ENCODE measurements around the gene HS3ST6. TPM values are rescaled to one million over a fixed set of nuclear protein-coding genes. Genes with fewer than 3 reads are reported as not detected.

Gene HS3ST6
- total RNA-seq, 1 experiment from 2014 or later, result 1.0 TPM

- Mint-ChIP-seq H3K4me1 (peaks cover 9% of the 10 kb centered on the region), H3K27me3 (ENCODE audit: low read depth) (peaks cover 7% of the 10 kb centered on the region; the same call in 1 of the 2 replicates), H3K4me3 (no peak overlapping the region), H3K36me3 (no peaks in the 10 kb centered on the region), H3K9me3 (no peaks in the 10 kb centered on the region), H3K27ac (no peak overlapping the region)
- ATAC-seq (no peak), DNase-seq (ENCODE audit: low spot score) (no peak)
- CTCF ChIA-PET, result interaction anchor here (0.6 to 1.2 kb wide), 3 partner anchors 11 to 24 kb away, joined by 3 to 8 read pairs (median 4); no protein-coding TSS in a partner anchor
- TF ChIP-seq SMAD4 (CRISPR knock-in tag; IDR thresholded peaks at IDR 0.05) (no peak), NR2C2 (CRISPR knock-in tag; IDR thresholded peaks at IDR 0.05) (no peak), ZNF263 (CRISPR knock-in tag; IDR thresholded peaks at IDR 0.05; ENCODE audit: low read depth) (no peak), ZMAT4 (CRISPR knock-in tag; IDR thresholded peaks at IDR 0.05) (no peak), ELF4 (CRISPR knock-in tag; IDR thresholded peaks at IDR 0.05; ENCODE audit: low read depth) (no peak), ZNF317 (CRISPR knock-in tag; IDR thresholded peaks at IDR 0.05; ENCODE audit: borderline replicate concordance, low read depth) (no peak), GTF2I (CRISPR knock-in tag; conservative IDR thresholded peaks at IDR 0.05) (no peak), CREB1 (CRISPR knock-in tag; IDR thresholded peaks at IDR 0.05) (no peak), ETV6 (CRISPR knock-in tag; IDR thresholded peaks at IDR 0.05) (no peak), MXD4 (CRISPR knock-in tag; IDR thresholded peaks at IDR 0.05; ENCODE audit: borderline replicate concordance) (no peak), GRHL2 (CRISPR knock-in tag; IDR thresholded peaks at IDR 0.05; ENCODE audit: insufficient replicate concordance, severe bottlenecking) (no peak), EMX1 (CRISPR knock-in tag; IDR thresholded peaks at IDR 0.05) (no peak)
- TF ChIP-seq, protein P1, sequence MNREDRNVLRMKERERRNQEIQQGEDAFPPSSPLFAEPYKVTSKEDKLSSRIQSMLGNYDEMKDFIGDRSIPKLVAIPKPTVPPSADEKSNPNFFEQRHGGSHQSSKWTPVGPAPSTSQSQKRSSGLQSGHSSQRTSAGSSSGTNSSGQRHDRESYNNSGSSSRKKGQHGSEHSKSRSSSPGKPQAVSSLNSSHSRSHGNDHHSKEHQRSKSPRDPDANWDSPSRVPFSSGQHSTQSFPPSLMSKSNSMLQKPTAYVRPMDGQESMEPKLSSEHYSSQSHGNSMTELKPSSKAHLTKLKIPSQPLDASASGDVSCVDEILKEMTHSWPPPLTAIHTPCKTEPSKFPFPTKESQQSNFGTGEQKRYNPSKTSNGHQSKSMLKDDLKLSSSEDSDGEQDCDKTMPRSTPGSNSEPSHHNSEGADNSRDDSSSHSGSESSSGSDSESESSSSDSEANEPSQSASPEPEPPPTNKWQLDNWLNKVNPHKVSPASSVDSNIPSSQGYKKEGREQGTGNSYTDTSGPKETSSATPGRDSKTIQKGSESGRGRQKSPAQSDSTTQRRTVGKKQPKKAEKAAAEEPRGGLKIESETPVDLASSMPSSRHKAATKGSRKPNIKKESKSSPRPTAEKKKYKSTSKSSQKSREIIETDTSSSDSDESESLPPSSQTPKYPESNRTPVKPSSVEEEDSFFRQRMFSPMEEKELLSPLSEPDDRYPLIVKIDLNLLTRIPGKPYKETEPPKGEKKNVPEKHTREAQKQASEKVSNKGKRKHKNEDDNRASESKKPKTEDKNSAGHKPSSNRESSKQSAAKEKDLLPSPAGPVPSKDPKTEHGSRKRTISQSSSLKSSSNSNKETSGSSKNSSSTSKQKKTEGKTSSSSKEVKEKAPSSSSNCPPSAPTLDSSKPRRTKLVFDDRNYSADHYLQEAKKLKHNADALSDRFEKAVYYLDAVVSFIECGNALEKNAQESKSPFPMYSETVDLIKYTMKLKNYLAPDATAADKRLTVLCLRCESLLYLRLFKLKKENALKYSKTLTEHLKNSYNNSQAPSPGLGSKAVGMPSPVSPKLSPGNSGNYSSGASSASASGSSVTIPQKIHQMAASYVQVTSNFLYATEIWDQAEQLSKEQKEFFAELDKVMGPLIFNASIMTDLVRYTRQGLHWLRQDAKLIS (CRISPR knock-in tag; IDR thresholded peaks at IDR 0.05; ENCODE audit: borderline replicate concordance), result no peak
- TF ChIP-seq, protein P2, sequence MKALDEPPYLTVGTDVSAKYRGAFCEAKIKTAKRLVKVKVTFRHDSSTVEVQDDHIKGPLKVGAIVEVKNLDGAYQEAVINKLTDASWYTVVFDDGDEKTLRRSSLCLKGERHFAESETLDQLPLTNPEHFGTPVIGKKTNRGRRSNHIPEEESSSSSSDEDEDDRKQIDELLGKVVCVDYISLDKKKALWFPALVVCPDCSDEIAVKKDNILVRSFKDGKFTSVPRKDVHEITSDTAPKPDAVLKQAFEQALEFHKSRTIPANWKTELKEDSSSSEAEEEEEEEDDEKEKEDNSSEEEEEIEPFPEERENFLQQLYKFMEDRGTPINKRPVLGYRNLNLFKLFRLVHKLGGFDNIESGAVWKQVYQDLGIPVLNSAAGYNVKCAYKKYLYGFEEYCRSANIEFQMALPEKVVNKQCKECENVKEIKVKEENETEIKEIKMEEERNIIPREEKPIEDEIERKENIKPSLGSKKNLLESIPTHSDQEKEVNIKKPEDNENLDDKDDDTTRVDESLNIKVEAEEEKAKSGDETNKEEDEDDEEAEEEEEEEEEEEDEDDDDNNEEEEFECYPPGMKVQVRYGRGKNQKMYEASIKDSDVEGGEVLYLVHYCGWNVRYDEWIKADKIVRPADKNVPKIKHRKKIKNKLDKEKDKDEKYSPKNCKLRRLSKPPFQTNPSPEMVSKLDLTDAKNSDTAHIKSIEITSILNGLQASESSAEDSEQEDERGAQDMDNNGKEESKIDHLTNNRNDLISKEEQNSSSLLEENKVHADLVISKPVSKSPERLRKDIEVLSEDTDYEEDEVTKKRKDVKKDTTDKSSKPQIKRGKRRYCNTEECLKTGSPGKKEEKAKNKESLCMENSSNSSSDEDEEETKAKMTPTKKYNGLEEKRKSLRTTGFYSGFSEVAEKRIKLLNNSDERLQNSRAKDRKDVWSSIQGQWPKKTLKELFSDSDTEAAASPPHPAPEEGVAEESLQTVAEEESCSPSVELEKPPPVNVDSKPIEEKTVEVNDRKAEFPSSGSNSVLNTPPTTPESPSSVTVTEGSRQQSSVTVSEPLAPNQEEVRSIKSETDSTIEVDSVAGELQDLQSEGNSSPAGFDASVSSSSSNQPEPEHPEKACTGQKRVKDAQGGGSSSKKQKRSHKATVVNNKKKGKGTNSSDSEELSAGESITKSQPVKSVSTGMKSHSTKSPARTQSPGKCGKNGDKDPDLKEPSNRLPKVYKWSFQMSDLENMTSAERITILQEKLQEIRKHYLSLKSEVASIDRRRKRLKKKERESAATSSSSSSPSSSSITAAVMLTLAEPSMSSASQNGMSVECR (CRISPR knock-in tag; IDR thresholded peaks at IDR 0.05; ENCODE audit: borderline replicate concordance), result no peak
- POLR2A ChIA-PET, result interaction anchor here (0.5 kb wide), 1 partner anchor 505 kb away, joined by 4 read pairs; no protein-coding TSS in a partner anchor
Observed at GRCh38 chr16:1908184-1908583, 10.0 kb downstream of the HS3ST6 start.

DNA sequence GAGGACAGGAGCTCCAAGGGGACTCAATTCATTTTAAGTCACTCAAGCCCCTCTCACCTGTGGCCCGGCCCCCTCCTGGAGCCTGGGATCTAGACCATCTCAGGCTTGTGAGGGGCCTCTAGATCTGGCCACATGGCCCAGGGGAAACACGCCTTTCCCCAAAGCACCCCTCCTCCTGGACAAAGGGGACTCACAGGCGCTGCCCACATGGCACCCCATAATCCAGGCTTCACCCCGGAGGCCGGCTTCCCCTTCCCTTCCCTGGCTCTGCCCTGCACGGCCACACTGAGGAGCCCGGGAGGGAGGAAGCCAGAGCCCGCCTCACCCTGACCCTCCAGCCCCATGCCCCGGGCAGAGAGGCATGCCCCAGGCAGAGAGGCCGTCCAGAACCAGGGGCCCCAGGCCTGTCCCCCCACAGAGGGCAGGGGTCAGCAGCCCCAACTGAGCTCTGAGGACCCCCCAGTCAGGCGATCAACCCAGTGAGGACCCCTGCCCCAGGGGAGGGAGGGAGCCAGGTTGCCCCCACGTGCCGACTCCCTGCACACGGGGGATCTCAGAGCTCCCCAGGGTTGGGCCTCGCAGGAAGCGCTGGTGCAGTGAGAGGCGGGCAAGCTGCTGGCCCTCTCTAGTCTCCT is 10.9 kb downstream of the HS3ST6 start:
- ATAC-seq (no peak), DNase-seq (ENCODE audit: low spot score) (no peak)
- Mint-ChIP-seq H3K4me3 (no peak overlapping the region), H3K27ac (no peak overlapping the region), H3K4me1 (peaks cover 9% of the 10 kb centered on the region), H3K36me3 (no peaks in the 10 kb centered on the region), H3K9me3 (no peaks in the 10 kb centered on the region), H3K27me3 (ENCODE audit: low read depth) (peaks cover 7% of the 10 kb centered on the region; the same call in 1 of the 2 replicates)
- ChIA-PET CTCF (interaction anchor here (1.0 to 2.1 kb wide), 3 partner anchors 16 to 96 kb away, joined by 3 to 8 read pairs (median 4); no protein-coding TSS in a partner anchor), POLR2A (interaction anchor here (0.5 kb wide), 1 partner anchor 506 kb away, joined by 4 read pairs; no protein-coding TSS in a partner anchor)
- no peak for TF ChIP-seq TEAD4 (CRISPR knock-in tag; IDR thresholded peaks at IDR 0.05)
- TF ChIP-seq ATF2 (CRISPR knock-in tag; IDR thresholded peaks at IDR 0.05; ENCODE audit: borderline replicate concordance, low read depth), result no peak
- TF ChIP-seq TP53 (CRISPR knock-in tag; IDR thresholded peaks at IDR 0.05), result no peak
- no peak for TF ChIP-seq KAT7 (CRISPR knock-in tag; IDR thresholded peaks at IDR 0.05; ENCODE audit: borderline replicate concordance)
- no peak for TF ChIP-seq PRRX2 (CRISPR knock-in tag; IDR thresholded peaks at IDR 0.05)
- TF ChIP-seq, protein P2 (CRISPR knock-in tag; IDR thresholded peaks at IDR 0.05; ENCODE audit: borderline replicate concordance), result no peak

Measured in WTC11 (cell line).